Hepatocyte (in vitro differentiated cells): ENCODE data around the gene VRK3. TPM values are rescaled to one million over a fixed set of nuclear protein-coding genes. Genes with fewer than 3 reads are reported as not detected.
A peak's percentile ranks its signal among the peaks of the same experiment; 100 is the strongest.
"Not testable (repeated sequence)": the region's sequence is repeated elsewhere in the genome, so short reads cannot be mapped to it uniquely, and the experiment has no call there.

Experiments
- DNase-seq: peaks from one replicate; pipeline ENCODE4 v3.0.0-alpha.2; 2016; ENCODE audit warnings: low spot score
- H2AFZ ChIP-seq: fragments of 200-600 bp; sonication (generic); 2 replicates; pipeline ENCODE4 v1.6.0; 2016; ENCODE audit warnings: antibody characterized with exemption, mild to moderate bottlenecking
- H3K27ac ChIP-seq: fragments of 200-600 bp; sonication (generic); 2 replicates; pipeline ENCODE4 v1.5.1; 2016; ENCODE audit warnings: mild to moderate bottlenecking
- H3K27me3 ChIP-seq: fragments of 200-600 bp; sonication (generic); 2 replicates; pipeline ENCODE4 v1.6.1; 2016
- H3K36me3 ChIP-seq: fragments of 200-600 bp; sonication (generic); replicated peaks from 2 replicates; pipeline ENCODE4 v1.5.1; 2016; ENCODE audit warnings: low read depth; ENCODE audit not compliant: insufficient read depth
- H3K4me1 ChIP-seq: fragments of 200-600 bp; sonication (generic); 2 replicates; pipeline ENCODE4 v1.5.1; 2016; ENCODE audit warnings: mild to moderate bottlenecking, moderate library complexity; ENCODE audit not compliant: insufficient read depth
- H3K4me2 ChIP-seq: fragments of 200-600 bp; sonication (generic); 2 replicates; pipeline ENCODE4 v1.6.0; 2016
- H3K4me3 ChIP-seq: fragments of 200-600 bp; sonication (generic); 2 replicates; pipeline ENCODE4 v1.5.1; 2016; ENCODE audit warnings: mild to moderate bottlenecking
- H3K79me2 ChIP-seq: fragments of 200-600 bp; sonication (generic); 2 replicates; pipeline ENCODE4 v1.6.0; 2017; ENCODE audit warnings: mild to moderate bottlenecking
- H3K9me2 ChIP-seq: fragments of 200-600 bp; sonication (generic); replicated peaks from 2 replicates; pipeline ENCODE4 v1.6.0; 2017; ENCODE audit warnings: mild to moderate bottlenecking; ENCODE audit not compliant: insufficient read depth
- H3K9me3 ChIP-seq: fragments of 200-600 bp; sonication (generic); 2 replicates; pipeline ENCODE4 v1.5.1; 2016; ENCODE audit warnings: low read depth, mild to moderate bottlenecking
- H4K20me1 ChIP-seq: fragments of 200-600 bp; sonication (generic); 2 replicates; pipeline ENCODE4 v1.6.0; 2016; ENCODE audit warnings: mild to moderate bottlenecking; ENCODE audit not compliant: insufficient read depth, poor library complexity, severe bottlenecking
- CTCF ChIP-seq: fragments of 200-600 bp; sonication (generic); IDR thresholded peaks from 2 replicates; pipeline ENCODE4 v1.5.1; 2016; ENCODE audit warnings: antibody characterized with exemption, mild to moderate bottlenecking; ENCODE audit not compliant: poor library complexity
- EZH2 ChIP-seq: fragments of 200-600 bp; sonication (generic); IDR thresholded peaks from 2 replicates; pipeline ENCODE4 v1.6.1; 2016; ENCODE audit warnings: antibody characterized with exemption, mild to moderate bottlenecking, borderline replicate concordance
- EZH2phosphoT487 ChIP-seq: fragments of 200-600 bp; sonication (generic); IDR thresholded peaks from one replicate; pipeline ENCODE4 v1.6.1; 2018; ENCODE audit warnings: antibody characterized with exemption, mild to moderate bottlenecking, low read depth, moderate library complexity; ENCODE audit not compliant: unreplicated experiment, severe bottlenecking
- WGBS: methylation state at CpG from one replicate; pipeline ENCODE4 v1.1.6; 2016; ENCODE audit warnings: low lambda C conversion rate; ENCODE audit errors: missing lambda C conversion rate; 5-methylcytosine and 5-hydroxymethylcytosine counted together
- polyA plus RNA-seq: library from polyadenylated mRNA; unstranded; fragments of >200 nt; fragmentation: Nextera tagmentation; extraction: Ambion mirVana; gene quantifications from 2 replicates; pipeline ENCODE4 v1.2.1, GENCODE V29; 2016
- total RNA-seq: library from RNA; depleted of rRNA; stranded (reverse); fragments of >200 nt; gene quantifications from 2 replicates; pipeline ENCODE4 v1.2.3, GENCODE V29; 2014

VRK3 gene
- 36.7 and 39.7 TPM in 2 replicates for total RNA-seq
- 41.8 and 42.3 TPM in 2 replicates for polyA plus RNA-seq

GRCh38 chr19:50025022-50025793 lies at the start of gene VRK3:
Gene VRK3, minus strand, starts transcription at chr19:50025372. Its CDS starts 9,210 bp downstream, at chr19:50016162.
- H2AFZ ChIP-seq: peak within 1 kb of the TSS; percentile 81
- DNase-seq: peak; percentile 100
- no peaks in the 10 kb centered on the region for H3K36me3 ChIP-seq
- H3K27ac ChIP-seq: peak within 1 kb of the TSS; percentile 84
- TF ChIP-seq EZH2 (no peak), CTCF (peak; percentile 8), EZH2phosphoT487 (no peak)
- no peaks in the 10 kb centered on the region for H3K9me3 ChIP-seq
- no peaks in the 10 kb centered on the region for H3K9me2 ChIP-seq
- peak within 1 kb of the TSS; percentile 58 for H3K4me3 ChIP-seq
- H3K4me2 ChIP-seq: peak within 1 kb of the TSS; percentile 97
- peaks cover 63% of the 10 kb centered on the region for H3K79me2 ChIP-seq
- H4K20me1 ChIP-seq: no peaks in the 10 kb centered on the region
- H3K4me1 ChIP-seq: peaks cover 13% of the 10 kb centered on the region
- WGBS: under 1% methylated on average over 57 of the region's 59 CpGs
- H3K27me3 ChIP-seq: no peaks in the 10 kb centered on the region

- H3K36me3 ChIP-seq, H3K9me3 ChIP-seq, H3K4me3 ChIP-seq, H4K20me1 ChIP-seq, H3K4me1 ChIP-seq, H3K27me3 ChIP-seq, H3K27ac ChIP-seq, H3K79me2 ChIP-seq, H3K4me2 ChIP-seq, H3K9me2 ChIP-seq, H2AFZ ChIP-seq, DNase-seq: not testable (repeated sequence)
- 63% methylated on average over 5 of the region's 5 CpGs for WGBS
Observed at GRCh38 chr19:50068382-50068781, 43.2 kb upstream of the VRK3 start.

GRCh38 chr19:50067575-50067974 lies 42.4 kb upstream of the VRK3 start:
- H3K4me2 ChIP-seq: no peak overlapping the region
- DNase-seq: no peak
- no peaks in the 10 kb centered on the region for H4K20me1 ChIP-seq
- H3K9me2 ChIP-seq: no peaks in the 10 kb centered on the region
- no peaks in the 10 kb centered on the region for H3K36me3 ChIP-seq
- no peak overlapping the region for H3K4me3 ChIP-seq
- H2AFZ ChIP-seq: no peak overlapping the region
- H3K9me3 ChIP-seq: no peaks in the 10 kb centered on the region
- no peaks in the 10 kb centered on the region for H3K79me2 ChIP-seq
- no peak overlapping the region for H3K27ac ChIP-seq
- H3K27me3 ChIP-seq: no peaks in the 10 kb centered on the region
- WGBS: 76% methylated on average over 6 of the region's 6 CpGs
- H3K4me1 ChIP-seq: no peaks in the 10 kb centered on the region
- TF ChIP-seq EZH2phosphoT487 (no peak), EZH2 (no peak), CTCF (no peak)

GRCh38 chr19:50065938-50066337 lies 40.8 kb upstream of the VRK3 start:
- no peak overlapping the region for H2AFZ ChIP-seq
- H3K36me3 ChIP-seq: no peaks in the 10 kb centered on the region
- no peak for DNase-seq
- no peak overlapping the region for H3K4me3 ChIP-seq
- H4K20me1 ChIP-seq: no peaks in the 10 kb centered on the region
- H3K9me2 ChIP-seq: no peaks in the 10 kb centered on the region
- H3K9me3 ChIP-seq: no peaks in the 10 kb centered on the region
- no peaks in the 10 kb centered on the region for H3K79me2 ChIP-seq
- H3K4me2 ChIP-seq: no peak overlapping the region
- H3K4me1 ChIP-seq: no peaks in the 10 kb centered on the region
- H3K27ac ChIP-seq: no peak overlapping the region
- H3K27me3 ChIP-seq: no peaks in the 10 kb centered on the region
- no peak for TF ChIP-seq CTCF
- no peak for TF ChIP-seq EZH2
- TF ChIP-seq EZH2phosphoT487: no peak
- WGBS: 90% methylated on average over 10 of the region's 10 CpGs
